ENCODE data around the gene NAA80.

DNA sequence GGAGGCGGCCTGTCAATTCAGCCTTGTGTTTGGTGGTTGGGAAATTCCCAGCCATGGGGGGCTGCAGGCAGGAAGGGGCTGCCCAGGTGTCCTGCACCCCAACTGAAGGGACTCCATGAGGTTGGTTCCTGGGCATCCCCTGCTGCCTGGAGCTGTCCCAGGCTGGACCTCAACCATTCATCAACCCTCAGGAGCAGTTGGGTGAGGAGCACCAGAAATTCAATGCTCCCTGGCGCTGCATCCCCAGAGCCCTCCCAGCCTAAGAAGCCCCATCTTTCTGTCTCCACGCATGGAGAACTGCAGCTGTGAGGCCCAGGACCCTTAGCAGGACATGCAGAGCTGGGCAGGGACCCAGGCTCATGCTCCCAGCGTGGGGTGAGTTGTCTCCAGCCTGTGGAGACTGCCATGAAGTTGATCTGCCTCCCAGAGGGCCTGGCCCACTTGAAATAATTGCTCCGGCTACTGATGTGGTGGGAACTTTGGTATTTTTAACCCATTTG lies 38.2 kb downstream of the NAA80 start:
- TF ChIP-seq, protein P1, sequence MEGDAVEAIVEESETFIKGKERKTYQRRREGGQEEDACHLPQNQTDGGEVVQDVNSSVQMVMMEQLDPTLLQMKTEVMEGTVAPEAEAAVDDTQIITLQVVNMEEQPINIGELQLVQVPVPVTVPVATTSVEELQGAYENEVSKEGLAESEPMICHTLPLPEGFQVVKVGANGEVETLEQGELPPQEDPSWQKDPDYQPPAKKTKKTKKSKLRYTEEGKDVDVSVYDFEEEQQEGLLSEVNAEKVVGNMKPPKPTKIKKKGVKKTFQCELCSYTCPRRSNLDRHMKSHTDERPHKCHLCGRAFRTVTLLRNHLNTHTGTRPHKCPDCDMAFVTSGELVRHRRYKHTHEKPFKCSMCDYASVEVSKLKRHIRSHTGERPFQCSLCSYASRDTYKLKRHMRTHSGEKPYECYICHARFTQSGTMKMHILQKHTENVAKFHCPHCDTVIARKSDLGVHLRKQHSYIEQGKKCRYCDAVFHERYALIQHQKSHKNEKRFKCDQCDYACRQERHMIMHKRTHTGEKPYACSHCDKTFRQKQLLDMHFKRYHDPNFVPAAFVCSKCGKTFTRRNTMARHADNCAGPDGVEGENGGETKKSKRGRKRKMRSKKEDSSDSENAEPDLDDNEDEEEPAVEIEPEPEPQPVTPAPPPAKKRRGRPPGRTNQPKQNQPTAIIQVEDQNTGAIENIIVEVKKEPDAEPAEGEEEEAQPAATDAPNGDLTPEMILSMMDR (IDR thresholded peaks at IDR 0.05) = no peak
- no peak for TF ChIP-seq POLR2A (IDR thresholded peaks at IDR 0.05)

All from body of pancreas (tissue), 4 donors.